H9 (cell line): Measurements from ENCODE around the gene PCSK6. TPM values are rescaled to one million over a fixed set of nuclear protein-coding genes. Genes with fewer than 3 reads are reported as not detected.

Source experiments
- DNase-seq: peaks from one replicate; pipeline ENCODE4 v3.0.0-alpha.2; 2017
- H2AFZ ChIP-seq: one replicate; pipeline ENCODE4 v1.6.1; 2013; ENCODE audit warnings: mild to moderate bottlenecking, low read length, control low read depth, moderate library complexity
- H2AK5ac ChIP-seq: 2 replicates; pipeline ENCODE4 v1.6.1; 2013; ENCODE audit warnings: low read length, control low read depth, mixed read lengths; ENCODE audit not compliant: insufficient read length
- H2BK120ac ChIP-seq: one replicate; pipeline ENCODE4 v1.6.1; 2013; ENCODE audit warnings: low read depth, mild to moderate bottlenecking, low read length, control low read depth, inconsistent platforms; ENCODE audit not compliant: poor library complexity, severe bottlenecking
- H2BK12ac ChIP-seq: 2 replicates; pipeline ENCODE4 v1.6.1; 2013; ENCODE audit warnings: low read length, control low read depth, mixed read lengths, low read depth; ENCODE audit not compliant: insufficient read length
- H2BK15ac ChIP-seq: 2 replicates; pipeline ENCODE4 v1.6.1; 2013; ENCODE audit warnings: low read depth, low read length, control low read depth
- H2BK20ac ChIP-seq: one replicate; pipeline ENCODE4 v1.6.1; 2013; ENCODE audit warnings: low read depth, mild to moderate bottlenecking, low read length, control low read depth, inconsistent platforms; ENCODE audit not compliant: poor library complexity, severe bottlenecking
- H2BK5ac ChIP-seq: 2 replicates; pipeline ENCODE4 v1.6.1; 2013; ENCODE audit warnings: low read length, control low read depth, mixed read lengths; ENCODE audit not compliant: insufficient read length
- H3K14ac ChIP-seq: 2 replicates; pipeline ENCODE4 v1.6.1; 2013; ENCODE audit warnings: low read length, control low read depth; ENCODE audit not compliant: insufficient read depth
- H3K18ac ChIP-seq: 2 replicates; pipeline ENCODE4 v1.6.1; 2013; ENCODE audit warnings: low read depth, mild to moderate bottlenecking, mixed read lengths, low read length, control low read depth; ENCODE audit not compliant: insufficient read length
- H3K23ac ChIP-seq: 2 replicates; pipeline ENCODE4 v1.6.1; 2013; ENCODE audit warnings: low read length, control low read depth, mixed read lengths, low read depth; ENCODE audit not compliant: insufficient read length
- H3K23me2 ChIP-seq: 2 replicates; pipeline ENCODE4 v1.6.1; 2013; ENCODE audit warnings: low read depth, mild to moderate bottlenecking, mixed read lengths, low read length, control low read depth; ENCODE audit not compliant: insufficient read length, poor library complexity, severe bottlenecking
- H3K27ac ChIP-seq: 2 replicates; pipeline ENCODE4 v1.5.1; 2013; ENCODE audit warnings: low read length, control low read depth, mixed read lengths, low read depth; ENCODE audit not compliant: insufficient read length
- H3K27me3 ChIP-seq: 2 replicates; pipeline ENCODE4 v1.6.1; 2013; ENCODE audit warnings: low read length, control low read depth, inconsistent platforms; ENCODE audit not compliant: insufficient read depth
- H3K4ac ChIP-seq: 2 replicates; pipeline ENCODE4 v1.6.1; 2013; ENCODE audit warnings: low read depth, mild to moderate bottlenecking, control low read depth, inconsistent platforms, low read length, moderate library complexity
- H3K4me1 ChIP-seq: 2 replicates; pipeline ENCODE4 v1.6.1; 2013; ENCODE audit warnings: low read length, control low read depth, inconsistent platforms; ENCODE audit not compliant: insufficient read depth
- H3K4me2 ChIP-seq: 2 replicates; pipeline ENCODE4 v1.6.1; 2013; ENCODE audit warnings: low read length, control low read depth, mixed read lengths; ENCODE audit not compliant: insufficient read length, insufficient read depth
- H3K56ac ChIP-seq: 2 replicates; pipeline ENCODE4 v1.6.1; 2013; ENCODE audit warnings: low read depth, mild to moderate bottlenecking, mixed read lengths, low read length, control low read depth; ENCODE audit not compliant: insufficient read length
- H3K79me1 ChIP-seq: 2 replicates; pipeline ENCODE4 v1.6.1; 2013; ENCODE audit warnings: low read depth, mild to moderate bottlenecking, moderate library complexity, low read length, control low read depth, inconsistent platforms; ENCODE audit not compliant: insufficient read depth, poor library complexity, severe bottlenecking
- H3K79me2 ChIP-seq: 2 replicates; pipeline ENCODE4 v1.6.1; 2013; ENCODE audit warnings: low read length, control low read depth, inconsistent platforms; ENCODE audit not compliant: insufficient read depth
- H3K9ac ChIP-seq: 2 replicates; pipeline ENCODE4 v1.6.1; 2013; ENCODE audit warnings: low read length, control low read depth, mixed read lengths; ENCODE audit not compliant: insufficient read length; ENCODE audit errors: extremely low read depth
- H3K9me3 ChIP-seq: one replicate; pipeline ENCODE4 v1.6.1; 2013; ENCODE audit warnings: low read depth, low read length, inconsistent platforms; ENCODE audit not compliant: control insufficient read depth
- H3T11ph ChIP-seq: one replicate; pipeline ENCODE4 v1.6.1; 2013; ENCODE audit warnings: mild to moderate bottlenecking, low read length, control low read depth, inconsistent platforms
- H4K20me1 ChIP-seq: one replicate; pipeline ENCODE4 v1.6.1; 2013; ENCODE audit not compliant: control insufficient read depth, insufficient read length, insufficient read depth
- H4K5ac ChIP-seq: 2 replicates; pipeline ENCODE4 v1.6.1; 2013; ENCODE audit warnings: low read depth, mild to moderate bottlenecking, mixed read lengths, low read length, control low read depth; ENCODE audit not compliant: insufficient read length
- H4K8ac ChIP-seq: replicated peaks from 2 replicates; pipeline ENCODE4 v1.6.1; 2013; ENCODE audit warnings: low read length, control low read depth, mixed read lengths, low read depth; ENCODE audit not compliant: insufficient read length
- H4K91ac ChIP-seq: 2 replicates; pipeline ENCODE4 v1.6.1; 2013; ENCODE audit warnings: low read depth, mild to moderate bottlenecking, moderate library complexity, mixed read lengths, low read length, control low read depth; ENCODE audit not compliant: insufficient read length
- H3K27ac Mint-ChIP-seq, 3 experiments: 2 replicates in 2 of 3; 3 replicates in 1 of 3; pipeline ENCODE4 v1.8.0; 2020 to 2021; ENCODE audit warnings: mixed read lengths in 3 of 3, mild to moderate bottlenecking in 1 of 3, moderate library complexity in 1 of 3
- H3K27me3 Mint-ChIP-seq: 2 replicates; pipeline ENCODE4 v1.8.0; 2021; ENCODE audit warnings: low read depth, mild to moderate bottlenecking, moderate library complexity, mixed read lengths
- H3K36me3 Mint-ChIP-seq, 3 experiments: 2 replicates in 2 of 3; 3 replicates in 1 of 3; pipeline ENCODE4 v1.8.0; 2020 to 2021; ENCODE audit warnings: low read depth in 3 of 3, mixed read lengths in 3 of 3; ENCODE audit not compliant: insufficient read depth in 1 of 3
- H3K4me1 Mint-ChIP-seq, 2 experiments: 2 replicates each; pipeline ENCODE4 v1.8.0; 2020; ENCODE audit warnings: mixed read lengths in 2 of 2
- H3K4me3 Mint-ChIP-seq, 2 experiments: 2 replicates in 1 of 2; 3 replicates in 1 of 2; pipeline ENCODE4 v1.8.0; 2020 to 2021; ENCODE audit warnings: mild to moderate bottlenecking in 2 of 2, mixed read lengths in 2 of 2, moderate library complexity in 1 of 2
- H3K9me3 Mint-ChIP-seq, 2 experiments: 2 replicates in 1 of 2; 3 replicates in 1 of 2; pipeline ENCODE4 v1.8.0; 2020; ENCODE audit warnings: mild to moderate bottlenecking in 2 of 2, mixed read lengths in 2 of 2, moderate library complexity in 1 of 2
- WGBS: extraction: QIAGEN DNeasy Blood & Tissue Kit; methylation state at CpG from one replicate; pipeline ENCODE4 v1.1.7; 2013; ENCODE audit warnings: missing lambda C conversion rate, low lambda C conversion rate, mixed read lengths; ENCODE audit not compliant: insufficient read length; ENCODE audit errors: extremely low coverage; 5-methylcytosine and 5-hydroxymethylcytosine counted together
- total RNA-seq: library from RNA; stranded (reverse); gene quantifications from 2 replicates; pipeline ENCODE4 v1.2.1, GENCODE V29; 2021
- TF ChIP-seq, protein P1 (sequence below): fragments of 200-600 bp; sonication (generic); conservative IDR thresholded peaks from 3 replicates; pipeline ENCODE4 v1.8.0; 2021; ENCODE audit warnings: antibody characterized with exemption, mild to moderate bottlenecking

Gene PCSK6
- total RNA-seq, 1 experiment from 2014 or later = 4.0 TPM

DNA sequence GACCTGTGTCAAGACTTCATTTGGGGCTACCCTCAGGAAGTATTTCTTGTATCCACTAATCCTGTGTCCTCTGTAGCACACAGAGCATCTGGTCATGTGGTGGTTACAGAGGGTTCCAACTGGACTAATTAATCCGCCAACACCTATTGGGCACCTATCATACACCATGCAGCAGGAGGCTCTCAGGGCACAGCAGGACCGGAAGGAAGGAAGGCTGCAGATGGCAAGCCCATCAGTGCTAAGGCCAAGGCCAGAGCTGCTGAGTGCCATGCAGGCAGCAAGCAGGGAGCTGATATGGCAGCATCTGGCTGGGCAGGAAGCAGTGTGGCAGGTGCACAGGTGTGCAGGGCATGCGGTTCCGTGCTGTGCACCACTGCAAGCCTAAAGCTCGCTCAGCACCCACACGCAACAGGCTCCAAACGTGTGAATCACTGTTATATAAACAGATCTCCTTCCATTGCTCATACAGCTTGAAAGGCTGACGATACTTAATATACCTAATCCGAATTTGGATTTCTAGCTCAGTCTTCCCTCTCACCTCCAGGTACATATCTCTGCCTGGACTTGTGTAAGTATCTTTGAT, 130.1 kb downstream of the PCSK6 start:
- Histone ChIP-seq H3K4me1 (no peaks in the 10 kb centered on the region), H2BK20ac (no peak overlapping the region), H3K18ac (no peak overlapping the region), H3K4me2 (no peak overlapping the region), H3K23me2 (no peaks in the 10 kb centered on the region), H2BK5ac (no peak overlapping the region), H3K56ac (no peak overlapping the region), H4K5ac (no peak overlapping the region), H3K79me1 (no peaks in the 10 kb centered on the region), H3K9me3 (no peaks in the 10 kb centered on the region), H2AFZ (no peak overlapping the region), H3K9ac (no peak overlapping the region), H3K27ac (no peak overlapping the region), H3T11ph (no peak overlapping the region), H4K20me1 (no peaks in the 10 kb centered on the region), H3K27me3 (no peaks in the 10 kb centered on the region), H4K8ac (no peak overlapping the region), H2BK12ac (no peak overlapping the region), H2BK120ac (no peak overlapping the region), H3K23ac (no peak overlapping the region), H2BK15ac (no peak overlapping the region), H4K91ac (no peak overlapping the region), H2AK5ac (no peak overlapping the region), H3K79me2 (no peaks in the 10 kb centered on the region), H3K14ac (no peak overlapping the region), H3K4ac (no peak overlapping the region)
- DNase-seq = no peak
- no peak overlapping the region for H3K27ac Mint-ChIP-seq
- WGBS = no CpG with 5 or more reads among the region's 9 CpGs
- H3K4me1 Mint-ChIP-seq = peaks cover 8 to 9% of the 10 kb centered on the region in 2 experiments
- H3K27me3 Mint-ChIP-seq = peaks cover 2% of the 10 kb centered on the region
- H3K36me3 Mint-ChIP-seq = peaks cover 0 to 2% (median 0%) of the 10 kb centered on the region in 3 experiments; a peak in 3 of 7 replicates
- no peak overlapping the region for H3K4me3 Mint-ChIP-seq
- peaks cover 0 to 2% of the 10 kb centered on the region in 2 experiments; a peak in 2 of 5 replicates for H3K9me3 Mint-ChIP-seq
- TF ChIP-seq, protein P1, sequence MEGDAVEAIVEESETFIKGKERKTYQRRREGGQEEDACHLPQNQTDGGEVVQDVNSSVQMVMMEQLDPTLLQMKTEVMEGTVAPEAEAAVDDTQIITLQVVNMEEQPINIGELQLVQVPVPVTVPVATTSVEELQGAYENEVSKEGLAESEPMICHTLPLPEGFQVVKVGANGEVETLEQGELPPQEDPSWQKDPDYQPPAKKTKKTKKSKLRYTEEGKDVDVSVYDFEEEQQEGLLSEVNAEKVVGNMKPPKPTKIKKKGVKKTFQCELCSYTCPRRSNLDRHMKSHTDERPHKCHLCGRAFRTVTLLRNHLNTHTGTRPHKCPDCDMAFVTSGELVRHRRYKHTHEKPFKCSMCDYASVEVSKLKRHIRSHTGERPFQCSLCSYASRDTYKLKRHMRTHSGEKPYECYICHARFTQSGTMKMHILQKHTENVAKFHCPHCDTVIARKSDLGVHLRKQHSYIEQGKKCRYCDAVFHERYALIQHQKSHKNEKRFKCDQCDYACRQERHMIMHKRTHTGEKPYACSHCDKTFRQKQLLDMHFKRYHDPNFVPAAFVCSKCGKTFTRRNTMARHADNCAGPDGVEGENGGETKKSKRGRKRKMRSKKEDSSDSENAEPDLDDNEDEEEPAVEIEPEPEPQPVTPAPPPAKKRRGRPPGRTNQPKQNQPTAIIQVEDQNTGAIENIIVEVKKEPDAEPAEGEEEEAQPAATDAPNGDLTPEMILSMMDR = no peak
